Fibroblast of the aortic adventitia (primary cell): ENCODE data around the gene ZFYVE9. TPM values are rescaled to one million over a fixed set of nuclear protein-coding genes. Genes with fewer than 3 reads are reported as not detected.
A peak's percentile ranks its signal among the peaks of the same experiment; 100 is the strongest.

Experiments
- DNase-seq: peaks from one replicate; pipeline ENCODE4 v3.0.0-alpha.2; 2010; ENCODE audit warnings: low read depth
- H3K4me3 ChIP-seq: 2 replicates; pipeline ENCODE4 v1.5.1; 2011; ENCODE audit warnings: low read depth, mild to moderate bottlenecking, control low read depth, low read length, moderate library complexity
- CTCF ChIP-seq: IDR thresholded peaks from 2 replicates; pipeline ENCODE4 v1.5.1; 2011; ENCODE audit warnings: mild to moderate bottlenecking, low read length, control low read depth, inconsistent platforms; ENCODE audit not compliant: insufficient read depth
- total RNA-seq: library from RNA; depleted of rRNA; stranded (reverse); fragments of >200 nt; gene quantifications from 2 replicates; pipeline ENCODE4 v1.2.3, GENCODE V29; 2012; ENCODE audit warnings: low replicate concordance

Gene ZFYVE9
- total RNA-seq, 1 donor = 28.8 TPM

GRCh38 chr1:52112489-52112888 is 29.4 kb upstream of the ZFYVE9 start:
- TF ChIP-seq CTCF = no peak
- H3K4me3 ChIP-seq = no peak overlapping the region
- DNase-seq = no peak

- no peak overlapping the region for H3K4me3 ChIP-seq
- no peak for TF ChIP-seq CTCF
- no peak for DNase-seq
These were observed 22.4 kb upstream of the ZFYVE9 start for GRCh38 chr1:52119301-52120079.

- no peak for TF ChIP-seq CTCF
- H3K4me3 ChIP-seq = no peak overlapping the region
- no peak for DNase-seq
These were observed 19.5 kb upstream of the ZFYVE9 start for GRCh38 chr1:52122384-52122783.

- no peak overlapping the region for H3K4me3 ChIP-seq
- DNase-seq = no peak
- TF ChIP-seq CTCF = no peak
These were observed 18.3 kb upstream of the ZFYVE9 start for GRCh38 chr1:52123622-52124021.

- TF ChIP-seq CTCF = no peak
- H3K4me3 ChIP-seq = no peak overlapping the region
- no peak for DNase-seq
These were observed 16.0 kb upstream of the ZFYVE9 start for GRCh38 chr1:52125736-52126359.

- peak; percentile 80 for TF ChIP-seq CTCF
These were observed 14.4 kb upstream of the ZFYVE9 start for GRCh38 chr1:52127181-52128180.

More at GRCh38 chr1:52127181-52128180, 14.4 kb upstream of the ZFYVE9 start:
- DNase-seq = peak; percentile 83
- H3K4me3 ChIP-seq = no peak overlapping the region
